ENCODE data around the gene RBM5.
"Not testable (repeated sequence)": the region's sequence is repeated elsewhere in the genome, so short reads cannot be mapped to it uniquely, and the experiment has no call there.

The RBM5 gene

DNA sequence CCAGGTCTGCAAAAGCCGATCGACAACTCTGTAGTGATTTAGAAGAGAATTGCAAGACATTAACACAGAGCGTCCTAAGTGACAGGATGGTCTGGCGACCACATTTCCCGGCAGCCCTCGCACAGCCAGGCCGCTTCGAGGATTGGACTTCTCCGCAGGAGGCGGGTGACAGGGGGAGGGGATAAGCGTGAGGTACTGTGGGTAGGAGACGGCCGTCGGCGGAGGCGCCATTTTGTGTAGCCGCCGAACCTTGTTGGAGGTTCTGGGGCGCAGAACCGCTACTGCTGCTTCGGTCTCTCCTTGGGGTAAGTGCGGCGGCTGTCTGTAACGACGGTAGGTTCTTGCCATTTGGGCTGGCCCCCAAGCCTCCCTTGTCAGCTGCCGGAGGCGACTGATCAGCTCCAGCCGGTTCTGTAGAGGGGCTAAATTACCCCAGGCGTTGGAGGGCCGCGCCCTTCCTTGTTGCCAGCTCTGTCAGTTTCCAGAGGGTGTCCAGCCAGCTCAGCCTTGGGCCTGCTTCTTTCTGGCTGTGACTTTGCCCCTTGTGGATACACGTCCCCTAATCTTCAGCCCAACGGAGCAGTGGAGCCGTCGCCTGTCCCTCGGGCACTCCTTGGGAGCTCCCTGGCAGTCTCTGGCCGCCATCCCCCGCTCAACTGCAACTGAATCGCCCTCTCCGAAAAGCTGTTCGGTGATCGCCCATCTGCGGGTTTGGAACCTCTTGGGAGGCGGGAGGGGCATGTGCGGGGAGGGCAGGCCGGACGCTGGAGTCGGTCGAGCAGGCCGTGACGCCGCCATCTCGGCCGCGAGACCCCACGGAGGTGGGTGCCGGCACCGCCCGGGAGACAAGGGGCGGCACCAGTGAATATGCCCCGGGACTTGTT is at the start of gene RBM5:
Gene RBM5, plus strand, starts transcription at position 195 of the 884 bp plus-strand sequence. CDS start 1,516 bp downstream, outside the sequence.
- DNase-seq, result peak; percentile 60

GRCh38 chr3:50044976-50045375 is 43.7 kb upstream of the RBM5 start:
- no peak for DNase-seq

- no peak for DNase-seq
These were observed 41.3 kb upstream of the RBM5 start for GRCh38 chr3:50047426-50047825.

- no peak for DNase-seq
These were observed 38.4 kb upstream of the RBM5 start for GRCh38 chr3:50050361-50050760.

GRCh38 chr3:50057756-50058155 is 31.0 kb upstream of the RBM5 start:
- no peak for DNase-seq

- no peak for DNase-seq
These were observed 20.6 kb upstream of the RBM5 start for GRCh38 chr3:50068134-50068533.

- DNase-seq, result no peak
These were observed 10.6 kb upstream of the RBM5 start for GRCh38 chr3:50078091-50078490.

GRCh38 chr3:50078622-50079021 is 10.1 kb upstream of the RBM5 start:
- DNase-seq, result no peak

- DNase-seq, result not testable (repeated sequence)
These were observed 3.8 kb upstream of the RBM5 start for GRCh38 chr3:50084951-50085350.

DNA sequence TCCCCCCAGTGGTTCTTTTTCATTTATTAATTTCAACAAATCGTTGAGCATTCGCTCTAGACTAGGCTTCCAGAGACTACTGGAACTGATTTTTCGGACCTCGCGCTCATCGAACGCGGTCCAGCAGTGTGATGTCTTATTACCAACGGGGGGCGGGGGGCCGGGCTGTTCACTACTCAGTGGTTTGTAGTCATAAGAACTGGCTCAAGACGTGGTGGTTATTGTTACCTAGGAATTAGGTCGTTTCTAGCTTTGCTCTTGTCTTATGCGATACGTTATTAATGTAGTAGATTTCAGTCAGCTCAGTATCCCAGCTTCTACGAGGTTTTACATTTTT is 858 bp downstream of the RBM5 start:
- no peak for DNase-seq

DNA sequence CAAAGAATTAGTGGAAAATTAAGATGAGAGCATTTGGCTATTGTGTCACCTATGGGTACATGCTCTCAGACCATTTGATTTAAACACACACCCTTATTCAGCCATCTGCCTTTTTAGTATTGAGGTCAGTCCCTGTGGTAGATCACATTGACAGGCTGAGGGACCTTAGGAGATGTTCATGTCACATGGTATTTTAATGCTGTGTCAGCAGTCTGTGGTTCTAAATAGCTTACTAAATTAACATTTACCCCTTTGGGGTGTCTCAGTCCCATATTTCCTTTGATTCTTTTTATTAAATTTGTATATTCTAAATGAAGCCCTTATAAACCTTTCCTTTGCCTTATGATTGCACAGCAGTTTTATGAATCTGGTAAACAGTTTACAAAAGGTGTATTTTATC is 2.3 kb downstream of the RBM5 start:
- no peak for DNase-seq

DNA sequence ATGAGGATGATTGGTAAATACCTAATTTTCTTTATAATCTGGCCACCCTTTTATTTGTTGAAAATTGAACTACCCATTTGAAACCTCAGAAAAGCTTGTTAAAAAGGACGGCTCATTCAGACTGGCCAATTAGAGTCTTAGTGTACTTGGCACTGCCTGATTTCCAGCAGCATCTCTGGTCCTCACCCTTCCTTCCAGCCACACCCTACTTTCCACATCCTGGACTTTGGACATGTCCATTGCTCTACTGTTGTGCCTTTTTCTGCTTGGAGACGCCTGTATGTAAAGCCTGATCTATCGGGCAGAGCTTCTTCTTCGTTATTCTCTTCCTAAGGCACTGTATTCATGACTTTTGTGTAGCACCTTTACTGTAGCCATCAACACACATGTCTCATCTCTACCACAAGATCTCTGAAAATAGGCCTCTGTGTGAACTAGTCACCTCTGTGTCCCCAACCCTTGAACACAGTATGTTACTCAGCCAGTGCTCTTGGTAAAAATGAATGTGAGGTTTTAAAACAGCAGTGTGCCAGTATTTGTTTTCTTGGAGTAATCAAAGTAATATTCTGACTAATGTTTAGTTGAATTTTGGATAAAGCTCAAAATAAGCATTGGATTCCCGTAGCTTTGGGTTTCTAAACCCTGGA is 6.8 kb downstream of the RBM5 start:
- DNase-seq, result no peak

DNA sequence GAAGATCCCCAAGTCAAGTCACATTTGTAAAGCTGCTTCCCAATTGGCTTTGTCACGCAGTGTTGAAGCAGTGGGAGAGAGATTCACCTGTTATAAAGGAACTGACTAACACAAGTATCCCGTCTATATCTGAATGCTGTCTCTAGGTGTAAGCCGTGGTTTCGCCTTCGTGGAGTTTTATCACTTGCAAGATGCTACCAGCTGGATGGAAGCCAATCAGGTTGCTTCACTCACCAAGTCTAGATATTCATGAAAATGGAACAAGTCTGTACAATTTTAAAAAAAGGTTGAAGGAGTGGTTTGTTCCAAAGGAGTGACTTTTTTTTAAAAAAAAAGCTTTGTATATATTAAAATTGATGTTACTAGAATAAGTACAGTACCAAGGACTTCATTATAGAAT is 11.7 kb downstream of the RBM5 start:
- no peak for DNase-seq

GRCh38 chr3:50100956-50101845 is 12.5 kb downstream of the RBM5 start:
- DNase-seq, result no peak

- DNase-seq, result no peak
These were observed 13.8 kb downstream of the RBM5 start for GRCh38 chr3:50102558-50102957.

- no peak for DNase-seq
These were observed 23.0 kb downstream of the RBM5 start for GRCh38 chr3:50111757-50112156.

- peak; percentile 54 for DNase-seq
These were observed 23.7 kb downstream of the RBM5 start for GRCh38 chr3:50112462-50112861.

DNA sequence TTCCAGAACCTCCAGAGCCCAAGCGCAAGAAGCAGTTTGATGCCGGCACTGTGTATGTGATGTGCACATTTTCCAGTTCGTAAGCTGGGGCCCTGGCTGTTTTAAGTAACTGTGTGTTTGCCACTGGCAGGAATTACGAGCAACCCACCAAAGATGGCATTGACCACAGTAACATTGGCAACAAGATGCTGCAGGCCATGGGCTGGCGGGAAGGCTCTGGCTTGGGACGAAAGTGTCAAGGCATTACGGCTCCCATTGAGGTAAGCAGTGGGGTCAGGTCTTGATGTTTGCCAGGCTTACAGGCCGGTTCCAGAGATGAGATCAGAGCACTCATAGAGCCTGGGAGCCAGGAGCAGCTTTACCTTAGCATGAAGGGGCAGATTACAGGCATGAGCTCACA is 28.4 kb downstream of the RBM5 start:
- no peak for DNase-seq

DNA sequence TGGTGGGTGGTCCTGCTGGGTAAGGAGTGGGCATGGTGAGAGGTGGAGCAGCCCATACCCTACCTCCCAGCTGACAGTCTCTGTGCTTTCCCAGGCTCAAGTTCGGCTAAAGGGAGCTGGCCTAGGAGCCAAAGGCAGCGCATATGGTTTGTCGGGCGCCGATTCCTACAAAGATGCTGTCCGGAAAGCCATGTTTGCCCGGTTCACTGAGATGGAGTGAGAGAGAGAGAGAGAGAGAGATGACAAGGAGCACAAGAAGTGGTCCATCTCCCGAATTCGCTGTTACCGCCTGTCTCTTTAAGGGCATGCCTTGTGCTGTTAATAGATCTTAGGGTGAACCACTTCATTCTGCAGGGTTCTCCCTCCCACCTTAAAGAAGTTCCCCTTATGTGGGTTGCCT is 29.5 kb downstream of the RBM5 start:
- no peak for DNase-seq

- DNase-seq, result no peak
These were observed 31.1 kb downstream of the RBM5 start for GRCh38 chr3:50119786-50120185.

DNA sequence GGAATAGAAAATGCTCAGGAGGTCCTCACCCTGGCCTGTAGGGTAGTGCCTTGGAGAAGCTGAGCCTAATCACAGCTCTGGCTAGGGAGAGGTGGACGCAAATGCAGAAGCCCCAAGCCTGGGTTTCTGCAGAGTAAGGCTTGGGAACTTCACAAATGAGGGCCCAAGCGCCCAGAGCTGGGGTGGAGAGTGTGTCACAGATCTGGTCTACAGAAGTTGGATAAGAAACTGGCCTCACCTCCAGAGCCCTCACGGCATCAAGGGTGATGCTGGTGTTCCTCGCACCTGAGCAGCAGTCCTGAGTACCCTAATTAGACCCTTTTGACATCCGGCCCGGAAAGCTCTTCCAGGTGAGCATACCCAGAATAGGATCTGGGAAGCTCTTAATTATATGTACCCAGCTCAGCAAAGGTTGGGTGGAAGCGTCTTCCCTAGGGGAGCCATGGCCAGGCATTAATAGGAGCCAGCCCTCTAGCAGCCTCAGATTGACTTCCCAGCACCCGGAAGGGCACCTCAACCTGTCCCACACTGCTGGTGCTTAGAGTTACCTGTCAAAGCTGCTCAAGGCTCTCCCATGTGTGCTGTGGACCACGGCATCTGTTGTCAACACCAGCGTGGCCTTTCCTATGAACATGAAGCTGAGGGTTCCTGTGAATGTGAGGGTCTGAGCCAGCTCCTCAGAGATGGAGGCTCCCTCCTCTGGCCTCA is 31.8 kb downstream of the RBM5 start:
- DNase-seq, result no peak

- no peak for DNase-seq
These were observed 32.6 kb downstream of the RBM5 start for GRCh38 chr3:50121072-50122032.

All from NCI-H187 treated with DMSO at 0.1 percent for 48 hours (cell line).